OCI-LY1 (cell line): ENCODE data around the gene FYCO1.

ENCODE experiments used
- EZH2 ChIP-seq: fragments of 200-600 bp; sonication (generic), shearing (Covaris generic); IDR thresholded peaks from 2 replicates; pipeline ENCODE4 v1.8.0; 2017; ENCODE audit warnings: borderline replicate concordance, mixed run types, mild to moderate bottlenecking, antibody characterized with exemption, low read length, moderate library complexity, mixed read lengths
- TF ChIP-seq, protein P1 (sequence below): fragments of 200-600 bp; sonication (generic), shearing (Covaris generic); IDR thresholded peaks from 2 replicates; pipeline ENCODE4 v1.5.1; 2017; ENCODE audit warnings: mild to moderate bottlenecking, antibody characterized with exemption, low read length, moderate library complexity, mixed read lengths

DNA sequence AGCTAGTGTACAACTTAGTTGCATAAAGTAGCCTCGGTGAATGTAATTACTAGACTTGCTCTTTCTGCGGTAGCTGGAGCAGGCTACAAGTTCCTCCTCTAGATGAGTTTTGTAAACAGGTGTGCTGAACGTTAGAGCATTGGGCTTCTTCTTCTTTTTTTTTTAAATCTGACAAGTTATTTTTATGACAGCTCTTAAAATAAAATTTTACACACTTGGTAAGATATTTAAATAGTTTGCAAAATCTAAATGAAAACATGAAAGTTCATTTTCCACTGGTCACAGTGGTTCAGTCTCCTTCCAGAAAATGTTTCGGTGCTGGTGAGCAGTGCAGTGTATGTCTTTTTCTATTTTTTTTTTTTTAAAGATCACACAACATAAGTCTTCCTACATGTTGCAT, 106.3 kb downstream of the FYCO1 start:
- no peak for TF ChIP-seq EZH2
- TF ChIP-seq, protein P1, sequence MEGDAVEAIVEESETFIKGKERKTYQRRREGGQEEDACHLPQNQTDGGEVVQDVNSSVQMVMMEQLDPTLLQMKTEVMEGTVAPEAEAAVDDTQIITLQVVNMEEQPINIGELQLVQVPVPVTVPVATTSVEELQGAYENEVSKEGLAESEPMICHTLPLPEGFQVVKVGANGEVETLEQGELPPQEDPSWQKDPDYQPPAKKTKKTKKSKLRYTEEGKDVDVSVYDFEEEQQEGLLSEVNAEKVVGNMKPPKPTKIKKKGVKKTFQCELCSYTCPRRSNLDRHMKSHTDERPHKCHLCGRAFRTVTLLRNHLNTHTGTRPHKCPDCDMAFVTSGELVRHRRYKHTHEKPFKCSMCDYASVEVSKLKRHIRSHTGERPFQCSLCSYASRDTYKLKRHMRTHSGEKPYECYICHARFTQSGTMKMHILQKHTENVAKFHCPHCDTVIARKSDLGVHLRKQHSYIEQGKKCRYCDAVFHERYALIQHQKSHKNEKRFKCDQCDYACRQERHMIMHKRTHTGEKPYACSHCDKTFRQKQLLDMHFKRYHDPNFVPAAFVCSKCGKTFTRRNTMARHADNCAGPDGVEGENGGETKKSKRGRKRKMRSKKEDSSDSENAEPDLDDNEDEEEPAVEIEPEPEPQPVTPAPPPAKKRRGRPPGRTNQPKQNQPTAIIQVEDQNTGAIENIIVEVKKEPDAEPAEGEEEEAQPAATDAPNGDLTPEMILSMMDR, result no peak
